Measurements from ENCODE around the gene GALK2. TPM values are rescaled to one million over a fixed set of nuclear protein-coding genes. Genes with fewer than 3 reads are reported as not detected.

GALK2 gene
- total RNA-seq, 3 donors from 2014 or later (not counting 1 experiment from before 2014, with no cell fraction given) = 19.1 to 24.3 (median 23.6) TPM

GRCh38 chr15:49296258-49296657 lies 126.2 kb downstream of the GALK2 start:
- 100% methylated on average over 1 of the region's 1 CpG for WGBS (ENCODE audit: insufficient coverage)
- ATAC-seq = no peak
- no peaks in the 10 kb centered on the region for H3K9me3 ChIP-seq (ENCODE audit: control insufficient read depth, insufficient read depth, low read length)
- no peaks in the 10 kb centered on the region for H3K9me3 Mint-ChIP-seq
- no peak overlapping the region for H3K27ac ChIP-seq (ENCODE audit: low read length)
- peaks cover 12% of the 10 kb centered on the region for H3K36me3 ChIP-seq (ENCODE audit: control insufficient read depth, insufficient read depth, low read length)
- peaks cover 13% of the 10 kb centered on the region for H3K36me3 Mint-ChIP-seq
- DNase-seq = no peak
- H3K4me3 Mint-ChIP-seq = no peak overlapping the region
- peak overlapping the region in 1 of 2 donors; percentile 22 for H3K27ac Mint-ChIP-seq
- H3K4me1 ChIP-seq (ENCODE audit: control insufficient read depth, insufficient read depth, low read length) = no peaks in the 10 kb centered on the region
- no peak overlapping the region for H3K4me3 ChIP-seq (ENCODE audit: low read length)
- H3K27me3 Mint-ChIP-seq (ENCODE audit: low read depth in 2 of 2) = no peaks in the 10 kb centered on the region
- intact Hi-C loops (cut with micrococcal nuclease) = no loop called here
- no peak for TF ChIP-seq CTCF (IDR thresholded peaks at IDR 0.05)
- H3K27me3 ChIP-seq (ENCODE audit: control insufficient read depth, insufficient read depth, low read length) = no peaks in the 10 kb centered on the region
- peaks cover 23 to 27% of the 10 kb centered on the region in 2 donors for H3K4me1 Mint-ChIP-seq

GRCh38 chr15:49297584-49297983 lies 127.5 kb downstream of the GALK2 start:
- no peaks in the 10 kb centered on the region for H3K9me3 Mint-ChIP-seq

GRCh38 chr15:49300856-49301255 lies 130.8 kb downstream of the GALK2 start:
- no peak for ATAC-seq
- WGBS (ENCODE audit: insufficient coverage) = 94% methylated on average over 2 of the region's 3 CpGs
- no peak overlapping the region for H3K4me3 Mint-ChIP-seq

More at GRCh38 chr15:49297584-49297983, 127.5 kb downstream of the GALK2 start:
- Histone ChIP-seq H3K4me1 (ENCODE audit: control insufficient read depth, insufficient read depth, low read length) (no peaks in the 10 kb centered on the region), H3K27ac (ENCODE audit: low read length) (no peak overlapping the region), H3K27me3 (ENCODE audit: control insufficient read depth, insufficient read depth, low read length) (no peaks in the 10 kb centered on the region), H3K36me3 (ENCODE audit: control insufficient read depth, insufficient read depth, low read length) (peaks cover 10% of the 10 kb centered on the region), H3K9me3 (ENCODE audit: control insufficient read depth, insufficient read depth, low read length) (no peaks in the 10 kb centered on the region), H3K4me3 (ENCODE audit: low read length) (no peak overlapping the region)
- TF ChIP-seq CTCF (IDR thresholded peaks at IDR 0.05) = no peak
- intact Hi-C loops (cut with micrococcal nuclease) = no loop called here
- H3K27me3 Mint-ChIP-seq (ENCODE audit: low read depth in 2 of 2) = no peaks in the 10 kb centered on the region
- 88% methylated on average over 1 of the region's 1 CpG for WGBS (ENCODE audit: insufficient coverage)
- no peak for ATAC-seq
- no peak overlapping the region for H3K4me3 Mint-ChIP-seq
- H3K4me1 Mint-ChIP-seq = peaks cover 21 to 23% of the 10 kb centered on the region in 2 donors
- DNase-seq = no peak
- H3K27ac Mint-ChIP-seq = no peak overlapping the region
- H3K36me3 Mint-ChIP-seq = peaks cover 6% of the 10 kb centered on the region

More at GRCh38 chr15:49300856-49301255, 130.8 kb downstream of the GALK2 start:
- Histone ChIP-seq H3K9me3 (ENCODE audit: control insufficient read depth, insufficient read depth, low read length) (no peaks in the 10 kb centered on the region), H3K27me3 (ENCODE audit: control insufficient read depth, insufficient read depth, low read length) (no peaks in the 10 kb centered on the region), H3K27ac (ENCODE audit: low read length) (no peak overlapping the region), H3K4me3 (ENCODE audit: low read length) (no peak overlapping the region), H3K36me3 (ENCODE audit: control insufficient read depth, insufficient read depth, low read length) (peaks cover 15% of the 10 kb centered on the region), H3K4me1 (ENCODE audit: control insufficient read depth, insufficient read depth, low read length) (no peaks in the 10 kb centered on the region)
- no peak for TF ChIP-seq CTCF (IDR thresholded peaks at IDR 0.05)
- Mint-ChIP-seq H3K4me1 (peaks cover 28 to 35% of the 10 kb centered on the region in 2 donors), H3K27ac (no peak overlapping the region), H3K27me3 (ENCODE audit: low read depth in 2 of 2) (no peaks in the 10 kb centered on the region), H3K36me3 (no peaks in the 10 kb centered on the region), H3K9me3 (no peaks in the 10 kb centered on the region)
- intact Hi-C loops (cut with micrococcal nuclease) = no loop called here
- DNase-seq = no peak

All from natural killer cell (primary cell).